ENCODE measurements around the gene TCF7L2.

GRCh38 chr10:112977426-112977898 lies 27.4 kb downstream of the TCF7L2 start:
- TF ChIP-seq CTCF (conservative IDR thresholded peaks at IDR 0.05; ENCODE audit: low read depth, low read length) (no peak), EZH2phosphoT487 (IDR thresholded peaks at IDR 0.05; ENCODE audit: borderline replicate concordance, low read length) (no peak), EZH2 (IDR thresholded peaks at IDR 0.05; ENCODE audit: low read length, unreplicated experiment) (no peak)

All from PC-3 (cell line).